PFSK-1 (cell line): Measurements from ENCODE around the gene HEG1.

Source experiments
- FOXP2 ChIP-seq: optimal IDR thresholded peaks from 2 replicates; pipeline ENCODE3; 2011; ENCODE audit warnings: borderline replicate concordance, control low read depth, inconsistent platforms; ENCODE audit not compliant: insufficient read depth; ENCODE audit errors: extremely low read length, extremely low read depth
- POLR2AphosphoS5 ChIP-seq: IDR thresholded peaks from 2 replicates; pipeline ENCODE4 v1.6.1; 2012; ENCODE audit warnings: low read depth, mild to moderate bottlenecking, control low read depth, low read length, moderate library complexity
- SIN3A ChIP-seq: IDR thresholded peaks from 2 replicates; pipeline ENCODE4 v1.6.1; 2012; ENCODE audit warnings: mild to moderate bottlenecking, low read length, moderate library complexity, borderline replicate concordance; ENCODE audit not compliant: insufficient read depth
- TAF1 ChIP-seq: IDR thresholded peaks from 2 replicates; pipeline ENCODE4 v1.6.1; 2012; ENCODE audit warnings: low read length, control low read depth, borderline replicate concordance; ENCODE audit not compliant: insufficient read depth
- TF ChIP-seq, protein P1 (sequence below), 2 experiments: IDR thresholded peaks; 2 replicates each; pipeline versions ENCODE4 v1.6.1 to v1.8.0; 2011 to 2012; ENCODE audit warnings: low read depth in 2 of 2, low read length in 2 of 2, control low read depth in 1 of 2, inconsistent platforms in 1 of 2, mild to moderate bottlenecking in 1 of 2, moderate library complexity in 1 of 2; ENCODE audit not compliant: insufficient read depth in 1 of 2

Gene HEG1

GRCh38 chr3:124986192-124987143 is 69.3 kb downstream of the HEG1 start:
- TF ChIP-seq SIN3A (no peak), TAF1 (no peak), POLR2AphosphoS5 (no peak), FOXP2 (no peak)
- TF ChIP-seq, protein P1, sequence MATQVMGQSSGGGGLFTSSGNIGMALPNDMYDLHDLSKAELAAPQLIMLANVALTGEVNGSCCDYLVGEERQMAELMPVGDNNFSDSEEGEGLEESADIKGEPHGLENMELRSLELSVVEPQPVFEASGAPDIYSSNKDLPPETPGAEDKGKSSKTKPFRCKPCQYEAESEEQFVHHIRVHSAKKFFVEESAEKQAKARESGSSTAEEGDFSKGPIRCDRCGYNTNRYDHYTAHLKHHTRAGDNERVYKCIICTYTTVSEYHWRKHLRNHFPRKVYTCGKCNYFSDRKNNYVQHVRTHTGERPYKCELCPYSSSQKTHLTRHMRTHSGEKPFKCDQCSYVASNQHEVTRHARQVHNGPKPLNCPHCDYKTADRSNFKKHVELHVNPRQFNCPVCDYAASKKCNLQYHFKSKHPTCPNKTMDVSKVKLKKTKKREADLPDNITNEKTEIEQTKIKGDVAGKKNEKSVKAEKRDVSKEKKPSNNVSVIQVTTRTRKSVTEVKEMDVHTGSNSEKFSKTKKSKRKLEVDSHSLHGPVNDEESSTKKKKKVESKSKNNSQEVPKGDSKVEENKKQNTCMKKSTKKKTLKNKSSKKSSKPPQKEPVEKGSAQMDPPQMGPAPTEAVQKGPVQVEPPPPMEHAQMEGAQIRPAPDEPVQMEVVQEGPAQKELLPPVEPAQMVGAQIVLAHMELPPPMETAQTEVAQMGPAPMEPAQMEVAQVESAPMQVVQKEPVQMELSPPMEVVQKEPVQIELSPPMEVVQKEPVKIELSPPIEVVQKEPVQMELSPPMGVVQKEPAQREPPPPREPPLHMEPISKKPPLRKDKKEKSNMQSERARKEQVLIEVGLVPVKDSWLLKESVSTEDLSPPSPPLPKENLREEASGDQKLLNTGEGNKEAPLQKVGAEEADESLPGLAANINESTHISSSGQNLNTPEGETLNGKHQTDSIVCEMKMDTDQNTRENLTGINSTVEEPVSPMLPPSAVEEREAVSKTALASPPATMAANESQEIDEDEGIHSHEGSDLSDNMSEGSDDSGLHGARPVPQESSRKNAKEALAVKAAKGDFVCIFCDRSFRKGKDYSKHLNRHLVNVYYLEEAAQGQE (IDR thresholded peaks at IDR 0.05; ENCODE audit: insufficient read depth in 1 of 2, low read depth in 2 of 2, low read length in 2 of 2) = no peak

GRCh38 chr3:124985349-124985748 is 70.4 kb downstream of the HEG1 start:
- TF ChIP-seq FOXP2 = no peak

GRCh38 chr3:124984754-124985153 is 71.0 kb downstream of the HEG1 start:
- no peak for TF ChIP-seq FOXP2
- no peak for TF ChIP-seq SIN3A
- no peak for TF ChIP-seq POLR2AphosphoS5
- TF ChIP-seq, protein P1 (IDR thresholded peaks at IDR 0.05; ENCODE audit: insufficient read depth in 1 of 2, low read depth in 2 of 2, low read length in 2 of 2) = no peak
- no peak for TF ChIP-seq TAF1

DNA sequence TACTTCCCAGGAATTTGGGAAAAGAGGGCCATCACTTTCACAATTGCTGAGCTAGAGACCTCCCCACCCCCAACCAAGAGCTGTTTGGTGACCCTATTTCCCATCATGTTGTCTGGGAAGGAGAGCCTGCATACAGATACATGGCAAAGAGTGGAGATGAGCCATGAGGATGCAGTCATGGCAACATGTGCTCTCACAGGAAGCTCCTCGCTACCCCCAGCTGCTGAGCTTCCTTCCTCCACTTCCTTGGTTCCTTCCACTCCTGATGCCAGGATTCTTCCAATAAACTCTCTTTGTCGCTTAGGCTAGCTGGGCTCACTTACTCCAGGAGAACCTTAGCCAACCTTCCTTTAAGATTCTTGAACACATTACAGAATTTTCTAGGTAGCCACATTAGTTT is 72.9 kb downstream of the HEG1 start:
- no peak for TF ChIP-seq TAF1
- no peak for TF ChIP-seq POLR2AphosphoS5
- TF ChIP-seq FOXP2 = no peak
- TF ChIP-seq, protein P1 (IDR thresholded peaks at IDR 0.05; ENCODE audit: insufficient read depth in 1 of 2, low read depth in 2 of 2, low read length in 2 of 2) = no peak
- no peak for TF ChIP-seq SIN3A

DNA sequence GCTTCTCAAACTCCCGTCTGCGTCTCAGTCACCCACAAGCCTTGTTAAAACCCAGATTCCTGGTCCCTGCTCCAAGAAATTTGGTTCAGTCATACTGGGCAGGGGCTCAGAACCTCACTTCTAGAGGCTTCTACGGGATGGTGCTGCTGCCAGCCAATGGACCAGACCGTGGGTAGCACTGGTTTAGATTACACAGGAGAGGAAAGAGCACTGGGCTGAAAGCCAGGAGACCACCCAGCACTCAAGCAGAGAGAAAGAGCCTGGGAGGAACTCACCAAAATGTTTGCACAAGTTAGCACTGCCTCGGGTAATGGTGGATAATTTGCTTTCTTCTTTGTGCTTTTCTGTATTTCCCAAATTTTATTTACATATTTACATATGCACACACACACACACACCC is 74.3 kb downstream of the HEG1 start:
- TF ChIP-seq, protein P1 (IDR thresholded peaks at IDR 0.05; ENCODE audit: insufficient read depth in 1 of 2, low read depth in 2 of 2, low read length in 2 of 2) = no peak
- TF ChIP-seq FOXP2 = no peak
- no peak for TF ChIP-seq SIN3A
- TF ChIP-seq TAF1 = no peak
- TF ChIP-seq POLR2AphosphoS5 = no peak
